ENCODE results near the gene STEEP1.
"Not testable (repeated sequence)": the region's sequence is repeated elsewhere in the genome, so short reads cannot be mapped to it uniquely, and the experiment has no call there.

The STEEP1 gene

DNA sequence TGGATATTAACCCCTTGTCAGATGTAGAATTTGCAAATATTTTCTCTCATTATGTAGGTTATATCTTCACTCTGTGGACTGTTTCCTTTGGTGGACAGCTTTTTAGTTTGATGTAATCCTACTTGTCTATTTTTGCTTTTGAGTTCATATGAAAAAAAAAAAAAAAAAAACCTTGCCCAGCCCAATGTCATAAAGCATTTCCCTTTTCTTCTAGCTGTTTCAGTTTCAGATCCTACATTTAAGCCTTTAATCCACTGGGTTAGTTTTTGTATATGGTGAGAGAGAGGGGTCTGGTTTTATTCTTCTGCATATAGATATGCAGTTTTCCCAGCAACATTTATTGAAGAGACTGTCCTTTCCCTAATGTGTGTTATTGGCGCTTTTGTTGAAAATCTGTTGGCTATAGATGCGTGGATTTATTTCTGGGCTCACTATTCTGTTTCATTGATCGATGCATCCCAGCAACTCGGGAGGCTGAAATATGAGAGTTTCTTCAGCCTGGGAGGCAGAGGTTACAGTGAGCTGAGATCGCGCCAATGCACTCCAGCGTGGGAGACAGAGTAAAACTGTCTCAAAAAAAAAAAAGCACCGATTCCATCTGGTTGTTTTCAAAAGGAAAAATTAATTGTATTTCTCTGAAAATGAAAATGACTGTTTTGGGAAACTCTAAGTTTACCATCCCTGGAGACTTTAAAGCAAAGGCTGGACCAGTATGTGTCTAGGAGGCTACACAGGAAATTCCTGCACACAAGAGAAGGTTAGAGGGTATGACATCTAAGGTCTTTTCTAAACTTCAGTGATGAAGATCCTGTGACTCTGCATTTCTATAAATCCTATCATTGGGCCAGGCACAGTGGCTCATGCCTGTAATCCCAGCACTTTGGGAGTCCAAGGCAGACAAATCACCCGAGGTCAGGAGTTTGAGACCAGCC is 35.6 kb downstream of the STEEP1 start:
- DNase-seq (ENCODE audit: low read depth in 2 of 2), result no peak

DNA sequence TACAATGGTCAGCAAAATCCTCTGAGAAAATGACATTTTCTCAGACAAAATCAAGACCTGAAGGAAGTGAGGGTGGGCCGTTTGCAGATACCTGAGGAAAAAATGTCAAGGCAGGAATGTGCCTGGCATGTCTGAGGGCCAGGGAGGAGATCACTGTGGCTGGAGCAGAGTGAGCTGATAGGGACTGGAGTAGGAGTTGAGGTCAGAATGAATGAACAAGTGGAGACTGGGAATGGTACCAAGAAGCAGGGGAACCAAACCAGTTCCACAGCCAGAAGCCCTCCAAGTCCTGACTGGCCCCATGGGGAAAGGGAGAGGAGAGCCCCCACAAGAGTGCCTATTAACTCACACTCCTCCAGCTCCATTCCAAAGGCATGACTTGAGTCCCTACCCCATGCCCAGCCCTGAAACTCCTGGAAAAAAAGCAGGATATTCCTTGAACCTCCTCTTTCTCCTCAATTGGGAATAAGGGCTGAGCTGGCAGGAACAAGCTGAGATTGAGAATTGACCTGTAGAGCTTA is 41.5 kb downstream of the STEEP1 start:
- DNase-seq (ENCODE audit: low read depth in 2 of 2), result no peak

DNA sequence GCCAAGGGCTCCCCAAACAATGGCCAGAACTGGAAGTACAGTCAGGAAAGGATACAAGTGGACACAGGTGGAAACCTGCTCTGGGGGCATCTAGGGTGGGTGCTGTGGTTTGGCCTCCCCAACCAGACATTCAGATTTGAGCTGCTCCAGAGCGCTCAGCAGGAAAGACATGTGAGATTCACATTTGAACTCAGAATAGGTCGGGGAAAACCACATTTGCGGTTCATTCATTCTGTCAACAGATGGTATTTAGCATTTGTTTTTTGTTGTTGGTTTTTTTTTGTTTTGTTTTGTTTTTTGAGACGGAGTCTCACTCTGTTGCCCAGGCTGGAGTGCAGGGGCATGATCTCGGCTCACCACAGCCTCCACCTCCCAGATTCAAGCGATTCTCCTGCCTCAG is 44.0 kb downstream of the STEEP1 start:
- DNase-seq (ENCODE audit: low read depth in 2 of 2), result no peak

DNA sequence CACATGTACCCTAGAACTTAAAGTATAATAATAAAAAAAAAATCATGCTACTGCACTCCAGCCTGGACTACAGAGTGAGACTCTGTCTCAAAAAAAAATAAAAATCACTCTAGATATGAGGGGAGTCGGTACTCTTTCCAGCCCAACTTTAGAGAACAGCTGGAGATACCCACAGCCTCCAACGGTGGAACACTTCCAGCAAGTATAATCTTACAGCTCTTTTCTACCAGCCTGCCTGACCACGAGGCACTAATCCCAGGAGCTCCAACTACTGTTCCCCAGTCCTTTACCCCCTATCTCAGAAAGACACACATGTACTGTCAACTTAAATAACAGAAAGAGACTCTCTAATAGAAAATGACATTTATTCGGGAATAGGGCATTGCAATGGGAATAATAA is 46.8 kb downstream of the STEEP1 start:
- no peak for DNase-seq (ENCODE audit: low read depth in 2 of 2)

DNA sequence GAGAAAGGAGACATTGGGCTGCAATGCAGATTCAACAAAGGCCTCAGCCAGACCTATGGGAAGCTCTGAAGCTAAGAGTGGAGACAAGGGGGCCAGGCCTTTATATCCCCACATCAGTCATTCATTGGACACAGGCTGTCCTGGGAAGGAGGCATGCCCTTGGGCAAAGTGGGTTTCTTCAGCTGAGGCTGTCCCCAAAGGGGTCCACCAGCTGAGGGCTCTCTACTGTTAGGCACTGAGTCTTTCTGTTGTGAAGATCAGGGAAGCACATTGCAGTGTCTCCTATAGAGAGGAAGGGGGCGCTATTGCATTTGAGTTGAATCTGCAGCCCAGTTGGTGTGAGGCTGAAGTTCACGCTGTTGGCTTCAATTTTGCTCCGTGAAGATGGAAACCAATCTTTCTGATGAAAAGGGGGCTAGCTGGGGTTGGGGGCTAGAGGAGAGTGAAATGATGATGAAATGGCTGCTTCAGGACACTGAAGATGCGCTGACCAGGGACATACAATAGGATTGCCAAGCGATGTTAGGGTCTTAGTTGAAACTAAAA is 49.0 kb downstream of the STEEP1 start:
- no peak for DNase-seq (ENCODE audit: low read depth in 2 of 2)

DNA sequence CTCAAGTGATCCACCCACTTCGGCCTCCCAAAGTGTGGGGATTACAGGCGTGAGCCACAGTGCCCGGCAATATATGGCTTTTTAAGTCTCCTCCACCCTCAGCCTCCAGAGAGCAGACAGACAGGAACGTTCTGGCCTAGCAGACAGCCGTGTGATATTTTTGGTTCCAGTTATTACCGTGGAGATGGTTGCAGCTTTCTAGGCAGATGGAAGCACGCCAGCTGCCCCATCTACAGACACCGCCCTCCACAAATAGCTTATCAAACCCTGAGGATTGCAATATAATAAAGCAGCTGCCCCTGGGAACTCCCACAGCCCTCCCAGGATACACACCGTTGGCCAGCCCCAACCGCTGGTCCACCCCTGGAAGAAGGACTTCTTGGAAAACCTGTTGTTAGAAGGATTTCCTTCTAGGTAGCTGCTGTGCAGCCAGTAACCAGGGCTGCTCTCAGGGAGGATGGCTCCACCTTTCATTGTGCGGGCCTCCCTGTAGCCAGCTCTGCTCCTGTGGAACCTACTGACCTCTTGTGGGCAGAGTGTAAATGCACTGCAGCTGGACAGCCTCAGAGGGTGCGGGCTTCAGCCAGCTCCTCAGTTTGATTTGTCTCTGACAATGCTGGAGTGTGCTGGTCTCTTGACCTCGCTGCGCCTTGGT is 52.9 kb downstream of the STEEP1 start:
- DNase-seq (ENCODE audit: low read depth in 2 of 2), result no peak

DNA sequence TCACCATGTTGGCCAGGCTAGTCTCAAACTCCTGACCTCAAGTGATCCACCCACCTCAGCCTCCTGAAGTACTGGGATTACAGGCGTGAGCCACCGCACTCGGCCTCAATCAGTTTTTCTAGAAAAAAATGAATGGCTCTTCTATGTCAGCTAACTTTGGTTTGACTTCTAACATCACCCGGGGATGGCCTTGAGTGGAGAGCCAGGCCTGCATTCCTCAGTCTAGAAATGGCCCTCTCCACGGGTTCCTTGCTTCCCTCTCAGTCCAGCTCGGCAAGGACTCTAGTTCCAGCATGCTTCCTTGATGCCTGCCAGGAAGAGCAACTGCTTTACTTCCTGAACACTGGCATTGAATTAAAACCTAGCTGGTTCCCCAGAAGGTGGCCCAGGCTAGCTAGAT is 58.0 kb downstream of the STEEP1 start:
- DNase-seq (ENCODE audit: low read depth in 2 of 2), result no peak

DNA sequence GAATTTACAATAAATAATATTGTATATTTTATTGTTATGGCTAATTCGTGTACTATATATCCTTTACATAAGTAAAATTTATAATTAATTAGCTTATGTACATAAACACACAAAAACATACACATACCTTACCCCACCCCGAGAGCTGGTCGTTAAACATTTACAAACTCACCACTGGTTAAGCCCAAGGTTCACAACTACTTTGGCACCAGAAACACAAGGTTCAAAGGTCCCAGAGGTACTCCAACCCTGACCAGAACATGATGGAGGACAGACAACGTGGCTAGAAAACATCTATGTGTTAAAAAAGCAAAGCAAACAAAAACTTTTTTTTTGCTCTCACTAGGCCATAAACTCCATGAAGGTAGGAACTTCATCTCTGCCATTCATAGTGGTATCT is 59.3 kb downstream of the STEEP1 start:
- DNase-seq (ENCODE audit: low read depth in 2 of 2), result no peak

DNA sequence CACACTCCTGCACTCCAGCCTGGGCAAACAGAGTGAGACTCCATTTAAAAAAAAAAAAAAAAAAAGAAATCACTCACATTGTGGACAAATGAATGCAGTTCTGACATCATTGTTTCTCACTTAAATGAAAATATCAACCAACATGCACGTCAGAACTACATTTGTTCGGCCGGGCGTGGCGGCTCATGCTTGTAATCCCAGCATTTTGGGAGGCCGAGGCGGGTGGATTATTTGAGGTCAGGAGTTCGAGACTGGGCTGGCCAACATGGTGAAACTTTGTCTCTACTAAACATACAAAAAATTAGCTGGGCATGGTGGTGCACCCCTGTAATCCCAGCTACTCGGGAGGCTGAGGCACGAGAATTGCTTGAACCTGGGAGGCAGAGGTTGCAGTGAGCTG is 60.1 kb downstream of the STEEP1 start:
- not testable (repeated sequence) for DNase-seq (ENCODE audit: low read depth in 2 of 2)

DNA sequence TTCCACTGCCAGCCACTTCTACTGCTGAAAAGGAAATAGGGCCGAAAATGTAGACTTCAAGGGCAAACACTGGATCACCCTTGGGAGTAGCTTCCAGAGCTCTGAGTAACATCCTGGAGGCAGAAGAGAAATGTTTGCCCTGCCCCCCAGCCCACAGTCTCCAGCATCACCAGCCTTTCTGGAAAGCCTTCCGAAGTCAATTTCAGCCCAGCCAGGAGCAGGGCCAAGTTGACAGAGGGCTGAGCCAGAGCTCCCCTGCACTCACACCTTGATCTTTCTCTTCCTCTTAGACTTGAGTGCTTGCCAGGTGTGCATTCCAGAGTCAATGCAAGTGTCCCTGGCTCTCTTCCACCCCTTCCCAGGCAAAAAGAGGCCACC is 61.7 kb downstream of the STEEP1 start:
- DNase-seq (ENCODE audit: low read depth in 2 of 2), result no peak

DNA sequence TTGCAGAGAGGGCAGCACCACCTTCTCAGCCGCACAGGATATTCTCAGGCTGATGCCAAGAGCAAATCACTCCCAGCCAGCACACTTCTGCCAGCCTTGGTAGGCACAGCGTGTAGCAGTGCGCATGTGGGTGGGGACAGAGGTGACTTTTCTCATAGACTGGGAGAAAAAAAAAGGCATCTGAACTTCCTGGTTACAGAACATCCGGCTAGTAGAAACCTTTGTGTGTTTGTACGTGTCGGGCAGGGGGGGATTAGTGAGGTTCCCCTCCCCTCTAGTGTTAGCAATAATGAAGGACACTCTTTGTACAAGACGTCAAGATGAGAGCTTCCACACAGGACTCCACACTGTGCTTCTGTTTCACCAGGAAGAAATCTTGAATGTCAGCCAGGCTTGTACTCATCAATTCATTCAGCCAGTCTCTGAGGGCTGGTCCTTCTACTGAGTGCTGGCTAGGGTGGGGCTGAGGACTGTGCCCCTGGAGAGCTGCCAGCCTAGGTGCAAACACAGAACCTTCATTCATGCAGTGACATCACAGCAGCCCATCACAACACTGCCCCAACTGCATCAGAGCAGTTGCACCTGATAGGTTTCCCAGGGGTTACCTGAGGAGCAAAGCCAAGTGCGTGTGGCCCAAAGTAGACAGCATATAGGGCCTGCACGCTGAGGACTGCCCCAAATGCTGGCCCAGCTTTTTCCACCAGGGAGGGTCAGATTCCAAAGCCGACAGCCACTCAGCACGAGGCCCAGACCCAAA is 62.3 kb downstream of the STEEP1 start:
- DNase-seq (ENCODE audit: low read depth in 2 of 2), result no peak

DNA sequence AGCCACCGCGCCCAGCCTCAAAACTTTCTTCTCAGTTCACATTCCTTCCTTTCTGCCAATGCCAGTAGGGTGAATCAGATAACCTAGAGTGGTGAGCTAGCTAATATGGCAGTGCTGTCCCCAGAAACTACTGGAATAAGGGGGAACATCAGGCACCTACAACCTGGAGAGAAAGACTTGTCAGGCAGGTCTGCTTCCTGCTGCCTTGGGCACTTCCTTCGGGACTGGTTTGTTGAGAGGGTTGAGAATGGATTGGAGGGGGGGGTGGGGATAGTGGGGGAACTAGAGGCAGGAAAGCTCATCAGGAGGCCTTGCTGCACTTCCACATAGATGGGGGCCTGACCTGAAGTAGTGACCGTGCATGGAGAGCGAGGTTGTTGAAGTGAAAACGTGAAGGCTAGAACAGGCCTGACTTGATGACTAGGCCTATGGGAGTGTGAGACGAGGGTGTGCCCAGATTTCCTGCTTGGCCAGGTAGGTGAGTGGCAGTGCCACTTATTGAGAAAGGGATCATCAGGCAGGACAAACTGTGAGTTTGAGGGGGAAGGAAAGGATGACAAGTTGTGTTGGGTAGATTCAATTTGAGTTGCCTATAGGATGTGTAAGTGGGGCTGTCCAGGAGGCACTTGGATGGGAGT is 63.6 kb downstream of the STEEP1 start:
- DNase-seq (ENCODE audit: low read depth in 2 of 2), result no peak

DNA sequence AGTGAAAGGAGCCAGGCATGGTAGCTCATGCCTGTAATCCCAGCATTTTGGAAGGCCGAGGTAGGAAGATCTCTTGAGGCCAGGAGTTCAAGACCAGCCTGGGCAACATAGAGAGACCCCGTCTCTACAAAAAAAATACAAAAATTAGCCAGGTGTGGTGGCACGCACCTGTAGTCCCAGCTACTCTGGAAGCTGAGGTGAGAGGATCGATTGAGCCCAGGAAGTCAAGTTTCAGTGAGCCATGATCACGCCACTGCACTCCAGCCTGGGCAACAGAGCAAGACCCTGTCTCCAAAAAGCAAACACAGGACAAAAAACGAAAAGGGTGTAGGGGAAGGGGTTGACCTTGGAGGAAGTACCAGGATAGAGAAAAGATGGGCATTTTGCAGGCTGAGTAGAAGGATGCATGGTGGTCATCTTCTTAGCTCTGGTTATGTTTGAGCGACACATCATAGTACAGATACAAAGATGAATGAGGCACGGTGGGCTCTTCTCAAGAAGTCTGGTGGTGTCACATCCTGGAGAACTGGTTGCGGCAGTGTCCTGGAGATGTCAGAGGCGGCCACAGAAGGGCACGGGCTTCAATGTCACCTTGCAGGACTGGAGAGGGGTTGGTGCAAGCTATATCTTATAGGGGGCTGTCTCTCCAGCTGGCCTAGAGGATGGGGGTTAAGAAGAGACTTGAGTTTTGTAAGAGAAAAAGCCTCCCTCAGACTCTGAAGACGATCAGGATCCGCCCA is 65.0 kb downstream of the STEEP1 start:
- DNase-seq (ENCODE audit: low read depth in 2 of 2), result no peak

DNA sequence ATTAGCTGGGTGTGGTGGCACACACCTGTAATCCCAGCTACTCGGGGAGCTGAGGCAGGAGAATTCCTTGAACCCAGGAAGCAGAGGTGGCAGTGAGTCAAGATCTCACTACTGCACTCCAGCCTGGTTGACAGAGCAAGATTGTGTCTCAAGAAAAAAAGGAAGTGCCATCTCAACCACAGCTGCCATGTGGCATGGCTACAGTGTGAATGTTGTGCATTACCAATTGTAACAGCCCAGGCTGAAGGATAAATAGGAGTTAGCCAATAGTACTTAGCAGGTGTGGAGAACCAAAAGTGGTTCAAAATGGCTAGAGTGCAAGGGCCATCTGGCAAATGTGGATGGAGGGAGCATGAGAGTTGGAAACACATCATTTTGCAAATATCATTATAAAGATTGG is 68.0 kb downstream of the STEEP1 start:
- DNase-seq (ENCODE audit: low read depth in 2 of 2), result no peak

DNA sequence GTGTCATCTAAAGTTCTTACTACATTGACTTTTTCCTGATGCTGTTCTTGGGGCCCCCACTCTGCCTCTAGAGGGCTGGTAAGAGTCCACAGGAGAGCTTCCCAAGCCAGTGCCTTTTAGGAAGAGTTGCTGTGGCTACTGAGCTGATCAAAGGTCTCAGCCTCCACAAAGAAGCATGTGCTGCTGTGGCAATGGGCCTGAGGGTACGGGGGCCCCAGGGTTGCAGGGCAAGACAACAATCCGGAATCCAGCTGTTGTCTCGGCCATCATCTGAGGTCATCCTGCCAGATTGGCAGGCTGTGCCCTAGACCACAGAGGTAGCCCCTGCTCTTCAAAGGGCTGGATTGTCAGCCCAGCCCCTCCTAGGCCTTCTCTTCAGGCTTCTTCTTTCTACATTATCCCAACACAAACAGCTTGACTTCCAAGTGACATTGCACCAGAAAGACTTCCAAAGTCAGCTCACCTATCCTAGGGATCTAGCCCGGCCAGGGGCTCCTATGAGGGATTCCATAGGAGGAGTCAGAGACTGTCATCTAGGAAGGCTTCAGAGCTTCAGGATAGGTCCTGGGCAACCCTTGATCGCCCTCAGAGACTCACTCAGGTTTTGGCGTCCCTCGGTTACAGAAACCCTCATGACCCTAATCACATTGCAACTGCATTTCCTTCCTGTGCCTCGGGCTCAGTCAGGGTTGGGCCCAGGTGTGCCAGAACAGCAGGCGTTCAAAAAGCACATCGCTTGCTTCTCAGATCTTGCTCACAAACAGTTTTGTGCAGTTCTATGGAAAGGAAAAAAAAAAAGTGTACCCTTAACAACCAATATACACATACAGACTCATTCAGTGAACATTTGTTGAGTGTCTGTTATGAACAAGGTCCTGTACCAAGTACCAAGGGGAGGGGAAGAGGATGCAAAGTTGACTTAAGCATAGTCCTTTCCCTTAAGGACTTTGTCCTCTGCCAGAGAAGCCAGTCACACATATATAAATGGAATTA is 69.2 kb downstream of the STEEP1 start:
- no peak for DNase-seq (ENCODE audit: low read depth in 2 of 2)

DNA sequence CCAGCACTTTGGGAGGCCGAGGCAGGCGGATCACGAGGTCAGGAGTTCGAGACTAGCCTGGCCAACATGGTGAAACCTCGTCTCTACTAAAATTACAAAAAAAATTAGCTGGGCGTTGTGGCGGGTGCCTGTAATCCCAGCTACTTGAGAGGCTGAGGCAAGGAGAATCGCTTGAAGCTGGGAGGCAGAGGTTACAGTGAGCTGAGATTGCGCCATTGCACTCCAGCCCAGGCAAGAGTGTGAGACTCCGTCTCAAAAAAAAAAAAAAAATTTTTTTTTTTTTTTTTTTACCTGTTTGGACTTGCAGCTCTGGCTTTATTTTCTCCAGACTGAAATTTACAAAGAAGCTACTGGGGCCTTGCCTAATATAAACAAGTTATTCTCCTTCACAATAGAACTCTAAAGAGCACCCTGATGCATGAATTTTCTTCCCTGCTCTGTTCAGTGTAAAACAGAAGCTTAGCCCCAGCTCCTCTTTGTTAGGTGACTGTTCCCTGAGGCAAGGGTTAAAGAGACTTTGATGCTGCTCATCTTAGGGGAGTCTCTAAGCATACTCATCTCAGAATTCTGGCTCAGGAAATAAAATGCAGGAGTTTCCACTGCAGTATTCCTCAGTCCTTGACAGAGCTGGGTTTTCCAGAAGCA is 71.2 kb downstream of the STEEP1 start:
- not testable (repeated sequence) for DNase-seq (ENCODE audit: low read depth in 2 of 2)

DNA sequence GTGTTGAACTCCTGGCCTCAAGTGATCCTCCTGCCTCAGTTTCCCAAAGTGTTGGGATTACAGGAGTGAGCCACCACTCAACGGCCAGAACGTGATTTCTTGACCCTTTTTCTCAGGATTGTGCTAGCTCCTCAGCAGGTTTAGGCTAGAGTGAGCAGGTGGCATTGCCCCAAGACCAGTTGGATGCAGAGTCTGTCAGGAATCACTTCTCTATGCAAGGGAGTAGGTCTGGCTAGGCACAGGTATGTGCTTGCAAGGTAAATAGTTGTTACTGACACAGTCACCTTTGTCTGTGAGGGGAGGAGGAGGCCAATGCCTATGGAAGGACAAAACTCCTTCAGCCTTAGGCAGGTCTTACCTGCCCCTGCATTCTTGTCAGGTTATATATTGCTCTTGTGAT is 72.7 kb downstream of the STEEP1 start:
- DNase-seq (ENCODE audit: low read depth in 2 of 2), result no peak

DNA sequence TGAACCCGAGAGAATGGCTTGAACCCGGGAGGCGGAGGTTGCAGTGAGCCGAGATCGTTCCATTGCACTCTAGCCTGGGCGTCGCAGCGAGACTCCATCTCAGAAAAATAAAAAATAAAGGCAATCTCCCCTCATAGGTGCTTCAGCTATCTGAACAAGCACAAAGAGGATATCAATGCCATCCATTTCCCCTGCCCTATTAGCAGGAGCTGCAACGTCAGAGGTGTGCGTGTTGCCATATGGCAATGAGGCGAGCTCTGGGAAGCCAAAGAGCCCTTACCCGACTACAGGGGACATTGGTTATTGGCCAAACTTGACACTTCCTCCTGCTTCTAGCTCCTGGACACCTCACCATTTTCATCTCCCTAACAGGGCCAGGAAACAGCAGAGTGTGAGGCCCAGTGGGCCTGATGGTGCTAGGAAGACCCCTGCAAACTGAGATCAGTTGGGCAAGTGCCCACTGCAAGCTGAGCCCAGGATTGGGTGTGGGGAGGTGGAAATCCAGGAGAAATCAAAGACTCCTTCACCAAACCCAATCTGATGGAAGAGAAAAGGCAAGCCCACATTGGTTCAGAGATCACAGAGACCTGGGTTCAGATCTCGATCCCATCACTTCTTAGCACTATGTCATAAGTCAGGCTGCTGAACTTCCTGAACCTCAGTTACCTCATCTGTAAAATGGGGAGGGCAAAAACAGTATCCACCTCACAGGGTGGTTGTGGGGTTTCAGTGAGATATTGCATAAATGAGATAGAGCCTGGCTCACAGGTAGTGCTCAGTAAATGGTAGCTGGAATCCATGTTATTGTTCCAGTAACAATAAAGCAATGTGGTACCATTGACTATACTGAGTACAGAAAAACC is 75.8 kb downstream of the STEEP1 start:
- DNase-seq (ENCODE audit: low read depth in 2 of 2), result no peak

All from stimulated activated CD4-positive, alpha-beta T cell treated with anti-CD3 and anti-CD28 coated beads, Interleukin-12 subunit alpha, Interleukin-12 subunit beta, amount 100 ng/mL, for 24 hours (primary cell).